HepG2 (cell line): ENCODE data around the gene AUP1. TPM values are rescaled to one million over a fixed set of nuclear protein-coding genes. Genes with fewer than 3 reads are reported as not detected.

Source experiments
- GATAD1 ChIP-seq: IDR thresholded peaks from 2 replicates; pipeline ENCODE4 v1.6.1; 2016; ENCODE audit warnings: missing genetic modification reagents, missing compliant biosample characterization
- HCFC1 ChIP-seq: fragments of 150-350 bp; IDR thresholded peaks from 2 replicates; pipeline ENCODE4 v1.6.1; 2014; ENCODE audit warnings: low read depth, low read length
- HNF4G ChIP-seq, 2 experiments: sonication (generic) in 1 of 2; formaldehyde crosslinking in 1 of 2; IDR thresholded peaks; 2 replicates each; pipeline versions ENCODE4 v1.4.0 to v1.6.1; 2011 to 2020; ENCODE audit warnings: borderline replicate concordance in 2 of 2, low read depth in 2 of 2, mild to moderate bottlenecking in 2 of 2, low read length in 1 of 2, missing genetic modification reagents in 1 of 2, moderate library complexity in 1 of 2
- KLF16 ChIP-seq, 2 experiments: sonication (generic) in 1 of 2; formaldehyde crosslinking in 1 of 2; IDR thresholded peaks; 2 replicates each; pipeline versions ENCODE4 v1.6.1 to v1.8.0; 2016 to 2023; ENCODE audit warnings: missing genetic modification reagents in 2 of 2, missing compliant biosample characterization in 1 of 2
- MAFF ChIP-seq: IDR thresholded peaks from 2 replicates; pipeline ENCODE4 v1.6.1; 2011; ENCODE audit warnings: low read depth, low read length, improper control_type of control experiment
- PHF5A ChIP-seq: IDR thresholded peaks from one replicate; pipeline ENCODE4 v1.6.1; 2018; ENCODE audit warnings: low read depth, missing genetic modification reagents; ENCODE audit not compliant: unreplicated experiment
- SMAD3 ChIP-seq: sonication (generic); formaldehyde crosslinking; IDR thresholded peaks from 2 replicates; pipeline ENCODE4 v1.4.0; 2020; ENCODE audit warnings: missing genetic modification reagents
- TBX3 ChIP-seq: fragments of 450-650 bp; IDR thresholded peaks from 2 replicates; pipeline ENCODE4 v1.6.1; 2017; ENCODE audit warnings: antibody characterized with exemption, mild to moderate bottlenecking, inconsistent platforms, borderline replicate concordance
- ZNF441 ChIP-seq: sonication (generic); formaldehyde crosslinking; IDR thresholded peaks from 2 replicates; pipeline ENCODE4 v1.7.0; 2021; ENCODE audit warnings: missing genetic modification reagents, borderline replicate concordance
- ZNF598 ChIP-seq: sonication (generic); formaldehyde crosslinking; IDR thresholded peaks from 2 replicates; pipeline ENCODE4 v1.5.1; 2020; ENCODE audit warnings: mild to moderate bottlenecking, missing genetic modification reagents, borderline replicate concordance
- ZNF746 ChIP-seq: sonication (generic); formaldehyde crosslinking; IDR thresholded peaks from 2 replicates; pipeline ENCODE4 v1.8.0; 2022; ENCODE audit warnings: mild to moderate bottlenecking, missing genetic modification reagents
- polyA plus RNA-seq, 8 experiments: library from polyadenylated mRNA; depleted of rRNA in 3 of 8; stranded (reverse) in 7 of 8; unstranded in 1 of 8; fragments of >200 nt; fragmentation: Illumina TruSeq in 4 of 8; extraction: Trizol in 4 of 8; gene quantifications; 2 replicates each; pipeline versions ENCODE4 v1.2.1 to v1.2.3, GENCODE V29; 2011 to 2016; ENCODE audit warnings: low read depth in 4 of 8, missing spikeins in 1 of 8, mixed read lengths in 1 of 8; ENCODE audit not compliant: insufficient read depth in 1 of 8
- total RNA-seq, 5 experiments: library from RNA; depleted of rRNA; stranded (reverse); fragments of >200 nt; fragmentation: Illumina TruSeq; extraction: Trizol; gene quantifications; 2 replicates each; pipeline ENCODE4 v1.2.3, GENCODE V29; 2016; ENCODE audit warnings: low read depth in 1 of 5
- TF ChIP-seq, protein P1 (sequence below): IDR thresholded peaks from 2 replicates; pipeline ENCODE4 v1.6.1; 2016; ENCODE audit warnings: mild to moderate bottlenecking
- TF ChIP-seq, protein P2 (sequence below): sonication (generic); formaldehyde crosslinking; IDR thresholded peaks from 2 replicates; pipeline ENCODE4 v1.9.0; 2022; ENCODE audit warnings: low read depth, missing genetic modification reagents
- TF ChIP-seq, protein P3 (sequence below): sonication (generic); formaldehyde crosslinking; IDR thresholded peaks from 2 replicates; pipeline ENCODE4 v1.4.0; 2020; ENCODE audit warnings: missing genetic modification reagents, borderline replicate concordance
- TF ChIP-seq, protein P4 (sequence below): sonication (generic); formaldehyde crosslinking; IDR thresholded peaks from 2 replicates; pipeline ENCODE4 v1.5.0; 2020; ENCODE audit warnings: mild to moderate bottlenecking, missing genetic modification reagents
- TF ChIP-seq, protein P5 (sequence below): sonication (generic); formaldehyde crosslinking; IDR thresholded peaks from 2 replicates; pipeline ENCODE4 v1.9.0; 2021; ENCODE audit warnings: missing genetic modification reagents, borderline replicate concordance
- TF ChIP-seq, protein P6 (sequence below): sonication (generic); formaldehyde crosslinking; IDR thresholded peaks from 2 replicates; pipeline ENCODE4 v1.4.0; 2020; ENCODE audit warnings: missing genetic modification reagents

Gene AUP1
- total and polyA plus RNA-seq, 2 of the 13 experiments (the other 11 are each of a cell fraction or from before 2014, with no cell fraction given) = 174 to 267 TPM

DNA sequence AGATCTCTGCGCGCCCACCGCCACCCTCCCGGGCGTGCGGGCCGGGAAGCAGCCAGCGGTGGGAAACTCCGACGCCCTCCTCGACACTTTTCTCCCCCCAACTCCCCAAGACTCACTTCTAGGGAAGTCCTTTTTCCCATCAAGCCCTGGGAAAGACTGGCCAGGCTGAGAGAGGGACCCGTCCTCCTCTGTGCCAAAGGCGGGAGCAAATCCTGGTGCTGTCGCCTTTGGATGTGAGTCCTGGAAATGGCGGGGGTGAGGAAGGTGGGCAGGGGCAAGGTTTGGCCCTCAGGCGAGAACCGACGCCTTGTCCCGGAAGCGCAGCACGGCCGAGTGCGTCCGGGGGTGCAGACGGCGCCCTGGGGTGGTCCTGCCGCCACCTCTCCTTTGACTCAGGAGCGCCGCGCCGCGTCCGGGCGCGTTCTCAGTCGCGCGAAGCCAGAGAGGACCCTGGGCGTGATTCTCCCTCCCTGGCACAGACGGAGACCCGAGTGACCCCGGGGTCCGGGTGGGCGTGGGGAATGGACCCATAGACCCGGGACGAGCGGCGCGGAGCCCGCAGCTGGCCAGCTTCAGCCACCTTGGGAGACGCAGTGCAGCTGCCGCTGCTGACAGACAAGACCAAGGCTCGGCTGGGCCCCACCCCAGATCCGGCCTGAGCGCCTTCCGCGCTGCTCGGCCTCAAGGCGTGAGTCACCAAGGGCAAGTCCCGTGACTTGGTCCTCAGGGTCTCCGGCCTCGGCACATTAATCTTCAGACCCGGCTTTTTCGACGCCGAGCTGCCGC, 26.6 kb downstream of the AUP1 start (continued):
- TF ChIP-seq HNF4G (IDR thresholded peaks at IDR 0.05; ENCODE audit: borderline replicate concordance, low read depth, low read length) (no peak), HNF4G (CRISPR knock-in tag; IDR thresholded peaks at IDR 0.05; ENCODE audit: borderline replicate concordance, low read depth) (peak; percentile 22; the same call in 1 of the 2 replicates), SMAD3 (CRISPR knock-in tag) (peak; percentile 83), ZNF598 (CRISPR knock-in tag) (0 out of 2 replicates have a peak, but pooled peaks have one; percentile 22), ZNF746 (CRISPR knock-in tag) (peak; percentile 22; the same call in 1 of the 2 replicates), ZNF441 (CRISPR knock-in tag) (no peak), HCFC1 (no peak), MAFF (no peak), TBX3 (peak; percentile 30; the same call in 1 of the 2 replicates), KLF16 (CRISPR knock-in tag; IDR thresholded peaks at IDR 0.05) (peak in 1 of 2 experiments; percentile 23; a peak in 1 of 4 replicates), GATAD1 (peak; percentile 81), PHF5A (CRISPR knock-in tag) (peak; percentile 23)
- TF ChIP-seq, protein P1, sequence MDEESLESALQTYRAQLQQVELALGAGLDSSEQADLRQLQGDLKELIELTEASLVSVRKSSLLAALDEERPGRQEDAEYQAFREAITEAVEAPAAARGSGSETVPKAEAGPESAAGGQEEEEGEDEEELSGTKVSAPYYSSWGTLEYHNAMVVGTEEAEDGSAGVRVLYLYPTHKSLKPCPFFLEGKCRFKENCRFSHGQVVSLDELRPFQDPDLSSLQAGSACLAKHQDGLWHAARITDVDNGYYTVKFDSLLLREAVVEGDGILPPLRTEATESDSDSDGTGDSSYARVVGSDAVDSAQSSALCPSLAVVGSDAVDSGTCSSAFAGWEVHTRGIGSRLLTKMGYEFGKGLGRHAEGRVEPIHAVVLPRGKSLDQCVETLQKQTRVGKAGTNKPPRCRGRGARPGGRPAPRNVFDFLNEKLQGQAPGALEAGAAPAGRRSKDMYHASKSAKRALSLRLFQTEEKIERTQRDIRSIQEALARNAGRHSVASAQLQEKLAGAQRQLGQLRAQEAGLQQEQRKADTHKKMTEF = peak; percentile 57
- TF ChIP-seq, protein P2, sequence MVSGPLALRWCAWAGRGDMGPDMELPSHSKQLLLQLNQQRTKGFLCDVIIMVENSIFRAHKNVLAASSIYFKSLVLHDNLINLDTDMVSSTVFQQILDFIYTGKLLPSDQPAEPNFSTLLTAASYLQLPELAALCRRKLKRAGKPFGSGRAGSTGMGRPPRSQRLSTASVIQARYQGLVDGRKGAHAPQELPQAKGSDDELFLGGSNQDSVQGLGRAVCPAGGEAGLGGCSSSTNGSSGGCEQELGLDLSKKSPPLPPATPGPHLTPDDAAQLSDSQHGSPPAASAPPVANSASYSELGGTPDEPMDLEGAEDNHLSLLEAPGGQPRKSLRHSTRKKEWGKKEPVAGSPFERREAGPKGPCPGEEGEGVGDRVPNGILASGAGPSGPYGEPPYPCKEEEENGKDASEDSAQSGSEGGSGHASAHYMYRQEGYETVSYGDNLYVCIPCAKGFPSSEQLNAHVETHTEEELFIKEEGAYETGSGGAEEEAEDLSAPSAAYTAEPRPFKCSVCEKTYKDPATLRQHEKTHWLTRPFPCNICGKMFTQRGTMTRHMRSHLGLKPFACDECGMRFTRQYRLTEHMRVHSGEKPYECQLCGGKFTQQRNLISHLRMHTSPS (CRISPR knock-in tag) = peak; percentile 65; the same call in 1 of the 2 replicates
- TF ChIP-seq, protein P3, sequence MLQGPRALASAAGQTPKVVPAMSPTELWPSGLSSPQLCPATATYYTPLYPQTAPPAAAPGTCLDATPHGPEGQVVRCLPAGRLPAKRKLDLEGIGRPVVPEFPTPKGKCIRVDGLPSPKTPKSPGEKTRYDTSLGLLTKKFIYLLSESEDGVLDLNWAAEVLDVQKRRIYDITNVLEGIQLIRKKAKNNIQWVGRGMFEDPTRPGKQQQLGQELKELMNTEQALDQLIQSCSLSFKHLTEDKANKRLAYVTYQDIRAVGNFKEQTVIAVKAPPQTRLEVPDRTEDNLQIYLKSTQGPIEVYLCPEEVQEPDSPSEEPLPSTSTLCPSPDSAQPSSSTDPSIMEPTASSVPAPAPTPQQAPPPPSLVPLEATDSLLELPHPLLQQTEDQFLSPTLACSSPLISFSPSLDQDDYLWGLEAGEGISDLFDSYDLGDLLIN (CRISPR knock-in tag) = peak; percentile 96
- TF ChIP-seq, protein P4, sequence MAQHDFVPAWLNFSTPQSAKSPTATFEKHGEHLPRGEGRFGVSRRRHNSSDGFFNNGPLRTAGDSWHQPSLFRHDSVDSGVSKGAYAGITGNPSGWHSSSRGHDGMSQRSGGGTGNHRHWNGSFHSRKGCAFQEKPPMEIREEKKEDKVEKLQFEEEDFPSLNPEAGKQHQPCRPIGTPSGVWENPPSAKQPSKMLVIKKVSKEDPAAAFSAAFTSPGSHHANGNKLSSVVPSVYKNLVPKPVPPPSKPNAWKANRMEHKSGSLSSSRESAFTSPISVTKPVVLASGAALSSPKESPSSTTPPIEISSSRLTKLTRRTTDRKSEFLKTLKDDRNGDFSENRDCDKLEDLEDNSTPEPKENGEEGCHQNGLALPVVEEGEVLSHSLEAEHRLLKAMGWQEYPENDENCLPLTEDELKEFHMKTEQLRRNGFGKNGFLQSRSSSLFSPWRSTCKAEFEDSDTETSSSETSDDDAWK (CRISPR knock-in tag) = no peak
- TF ChIP-seq, protein P5, sequence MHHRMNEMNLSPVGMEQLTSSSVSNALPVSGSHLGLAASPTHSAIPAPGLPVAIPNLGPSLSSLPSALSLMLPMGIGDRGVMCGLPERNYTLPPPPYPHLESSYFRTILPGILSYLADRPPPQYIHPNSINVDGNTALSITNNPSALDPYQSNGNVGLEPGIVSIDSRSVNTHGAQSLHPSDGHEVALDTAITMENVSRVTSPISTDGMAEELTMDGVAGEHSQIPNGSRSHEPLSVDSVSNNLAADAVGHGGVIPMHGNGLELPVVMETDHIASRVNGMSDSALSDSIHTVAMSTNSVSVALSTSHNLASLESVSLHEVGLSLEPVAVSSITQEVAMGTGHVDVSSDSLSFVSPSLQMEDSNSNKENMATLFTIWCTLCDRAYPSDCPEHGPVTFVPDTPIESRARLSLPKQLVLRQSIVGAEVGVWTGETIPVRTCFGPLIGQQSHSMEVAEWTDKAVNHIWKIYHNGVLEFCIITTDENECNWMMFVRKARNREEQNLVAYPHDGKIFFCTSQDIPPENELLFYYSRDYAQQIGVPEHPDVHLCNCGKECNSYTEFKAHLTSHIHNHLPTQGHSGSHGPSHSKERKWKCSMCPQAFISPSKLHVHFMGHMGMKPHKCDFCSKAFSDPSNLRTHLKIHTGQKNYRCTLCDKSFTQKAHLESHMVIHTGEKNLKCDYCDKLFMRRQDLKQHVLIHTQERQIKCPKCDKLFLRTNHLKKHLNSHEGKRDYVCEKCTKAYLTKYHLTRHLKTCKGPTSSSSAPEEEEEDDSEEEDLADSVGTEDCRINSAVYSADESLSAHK = 0 out of 2 replicates have a peak, but pooled peaks have one; percentile 9
- TF ChIP-seq, protein P6, sequence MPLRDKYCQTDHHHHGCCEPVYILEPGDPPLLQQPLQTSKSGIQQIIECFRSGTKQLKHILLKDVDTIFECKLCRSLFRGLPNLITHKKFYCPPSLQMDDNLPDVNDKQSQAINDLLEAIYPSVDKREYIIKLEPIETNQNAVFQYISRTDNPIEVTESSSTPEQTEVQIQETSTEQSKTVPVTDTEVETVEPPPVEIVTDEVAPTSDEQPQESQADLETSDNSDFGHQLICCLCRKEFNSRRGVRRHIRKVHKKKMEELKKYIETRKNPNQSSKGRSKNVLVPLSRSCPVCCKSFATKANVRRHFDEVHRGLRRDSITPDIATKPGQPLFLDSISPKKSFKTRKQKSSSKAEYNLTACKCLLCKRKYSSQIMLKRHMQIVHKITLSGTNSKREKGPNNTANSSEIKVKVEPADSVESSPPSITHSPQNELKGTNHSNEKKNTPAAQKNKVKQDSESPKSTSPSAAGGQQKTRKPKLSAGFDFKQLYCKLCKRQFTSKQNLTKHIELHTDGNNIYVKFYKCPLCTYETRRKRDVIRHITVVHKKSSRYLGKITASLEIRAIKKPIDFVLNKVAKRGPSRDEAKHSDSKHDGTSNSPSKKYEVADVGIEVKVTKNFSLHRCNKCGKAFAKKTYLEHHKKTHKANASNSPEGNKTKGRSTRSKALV (CRISPR knock-in tag) = peak; percentile 76; the same call in 1 of the 2 replicates
